Stimulated activated CD8-positive, alpha-beta memory T cell treated with anti-CD3 and anti-CD28 coated beads, Interleukin-12 subunit alpha, Interleukin-12 subunit beta, amount 100 ng/mL, for 4 hours (primary cell): ENCODE results near the gene FKBP14.
"Not testable (repeated sequence)": the region's sequence is repeated elsewhere in the genome, so short reads cannot be mapped to it uniquely, and the experiment has no call there.

Experiments used
- DNase-seq: peaks from one replicate; pipeline ENCODE4 v3.0.0-alpha.2; 2020; ENCODE audit warnings: low read depth

The FKBP14 gene

GRCh38 chr7:29989257-29989995 is 37.1 kb downstream of the FKBP14 start, which contains the start of gene SCRN1:
TSS of gene SCRN1 (minus strand) at chr7:29989801. CDS start at chr7:29969067, 20,734 bp downstream.
- peak; percentile 15 for DNase-seq

- DNase-seq = peak; percentile 27
Observed at GRCh38 chr7:29988424-29989256, 37.9 kb downstream of the FKBP14 start.

- no peak for DNase-seq
Observed at GRCh38 chr7:29987811-29988317, 38.6 kb downstream of the FKBP14 start.

GRCh38 chr7:29987083-29987482 is 39.4 kb downstream of the FKBP14 start:
- no peak for DNase-seq

GRCh38 chr7:29980151-29980550 is 46.4 kb downstream of the FKBP14 start:
- no peak for DNase-seq

- no peak for DNase-seq
Observed at GRCh38 chr7:29977886-29978651, 48.4 kb downstream of the FKBP14 start.

GRCh38 chr7:29976673-29977415 is 49.7 kb downstream of the FKBP14 start:
- no peak for DNase-seq

GRCh38 chr7:29976266-29976665 is 50.2 kb downstream of the FKBP14 start:
- DNase-seq = no peak

GRCh38 chr7:29975561-29975960 is 50.9 kb downstream of the FKBP14 start:
- no peak for DNase-seq

- no peak for DNase-seq
Observed at GRCh38 chr7:29974286-29974685, 52.2 kb downstream of the FKBP14 start.

GRCh38 chr7:29972315-29972669 is 54.2 kb downstream of the FKBP14 start:
- no peak for DNase-seq

GRCh38 chr7:29971566-29972314 is 54.8 kb downstream of the FKBP14 start:
- DNase-seq = no peak

- no peak for DNase-seq
Observed at GRCh38 chr7:29970158-29970557, 56.3 kb downstream of the FKBP14 start.

GRCh38 chr7:29969738-29970137 is 56.8 kb downstream of the FKBP14 start:
- DNase-seq = no peak

- DNase-seq = no peak
Observed at GRCh38 chr7:29968683-29969395, 57.7 kb downstream of the FKBP14 start.

GRCh38 chr7:29965030-29965429 is 61.5 kb downstream of the FKBP14 start:
- no peak for DNase-seq

- DNase-seq = no peak
Observed at GRCh38 chr7:29962035-29962434, 64.5 kb downstream of the FKBP14 start.

- not testable (repeated sequence) for DNase-seq
Observed at GRCh38 chr7:29961611-29962010, 64.9 kb downstream of the FKBP14 start.
